ENCODE results near the gene HRH2. TPM values are rescaled to one million over a fixed set of nuclear protein-coding genes. Genes with fewer than 3 reads are reported as not detected.

Gene HRH2
- total and polyA plus RNA-seq, 9 of the 15 experiments (the other 6 are each of a cell fraction or from before 2014, with no cell fraction given): 0.04 TPM; not detected in 8

DNA sequence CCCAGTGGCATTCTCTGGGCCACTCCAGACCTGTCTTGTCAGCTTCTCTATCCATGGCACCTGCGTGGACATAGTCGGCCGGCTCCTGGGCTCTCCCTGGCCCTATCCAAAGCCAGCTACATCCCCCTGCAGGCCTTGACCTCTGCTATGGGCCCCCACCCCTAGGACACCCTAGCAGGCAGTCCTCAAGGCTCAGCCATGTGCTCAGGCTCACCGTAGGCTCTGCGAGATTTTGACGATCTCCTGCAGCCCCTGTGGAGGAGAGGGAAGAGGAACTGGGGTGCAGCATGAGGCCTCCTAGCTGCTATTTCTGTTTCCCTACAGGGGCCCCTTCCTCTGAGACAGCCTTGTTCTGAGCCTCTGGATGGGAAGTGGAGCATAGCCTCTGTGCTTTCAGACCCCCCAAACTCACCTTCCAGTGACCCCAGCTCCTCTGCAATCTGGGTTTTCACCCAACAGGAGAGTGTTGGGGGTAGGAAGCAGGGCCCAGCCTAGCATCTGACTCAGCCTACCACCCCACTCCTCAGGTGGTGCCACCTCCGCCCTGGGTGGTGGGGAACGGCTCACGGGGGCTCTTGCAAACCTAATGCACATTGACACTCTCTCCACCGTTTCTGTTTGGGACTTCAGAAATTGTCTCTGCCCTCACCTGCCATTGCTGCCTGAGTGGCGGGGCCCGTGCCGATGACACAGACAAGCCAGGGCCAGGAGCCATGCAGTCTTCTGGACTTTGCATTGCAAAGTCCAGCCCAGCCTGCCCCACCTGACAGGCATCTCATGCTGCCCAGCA is 36.7 kb downstream of the HRH2 start:
- no peaks in the 10 kb centered on the region for H3K79me2 ChIP-seq (ENCODE audit: control insufficient read depth, insufficient read depth, low read length)
- no peaks in the 10 kb centered on the region for H3K9me3 ChIP-seq (replicated peaks; ENCODE audit: control insufficient read depth, insufficient read depth, low read depth, low read length)
- in situ Hi-C loops (cut with MboI) (loop anchor here (5.0 kb wide), 1 partner anchor 157 kb away; no protein-coding TSS in a partner anchor), intact Hi-C loops (cut with micrococcal nuclease) (no loop called here)
- CTCF ChIA-PET (ENCODE audit: low intra/inter-chr PET ratio): no interaction called here
- ATAC-seq (no peak), DNase-seq (ENCODE audit: extremely low read depth in 1 of 4, low spot score in 3 of 4) (no peak), FAIRE-seq (no peak)
- H3K4me2 ChIP-seq (ENCODE audit: insufficient read depth, low read length): no peak overlapping the region
- peaks cover 5 to 12% of the 10 kb centered on the region in 2 experiments; a peak in 3 of 5 replicates for H3K4me1 ChIP-seq (replicated peaks in 1 of 2; ENCODE audit: control insufficient read depth in 2 of 2, insufficient read depth in 2 of 2, low read length in 2 of 2)
- no peak overlapping the region for H3K9ac ChIP-seq (ENCODE audit: insufficient read depth in 1 of 2, low read depth in 2 of 2, low read length in 2 of 2)
- 11% methylated on average over 13 of the region's 13 CpGs for WGBS (ENCODE audit: insufficient coverage, low coverage, missing lambda C conversion rate)
- H3K27me3 ChIP-seq (ENCODE audit: control insufficient read depth in 2 of 2, insufficient read depth in 2 of 2, low read length in 2 of 2): peaks cover 22 to 50% of the 10 kb centered on the region in 2 experiments
- H2AFZ ChIP-seq (ENCODE audit: low read depth, low read length): no peak overlapping the region
- H4K20me1 ChIP-seq (replicated peaks; ENCODE audit: control insufficient read depth, insufficient read depth, low read length): no peaks in the 10 kb centered on the region
- H3K27ac ChIP-seq (ENCODE audit: extremely low read depth, low read depth, low read length): no peak overlapping the region
- POLR2A ChIA-PET: no interaction called here
- H3K4me3 ChIP-seq: no peak overlapping the region
- no peaks in the 10 kb centered on the region for H3K36me3 ChIP-seq (ENCODE audit: control insufficient read depth, insufficient read depth, low read length)
- peaks cover 3% of the 10 kb centered on the region for H3K9me1 ChIP-seq (ENCODE audit: control insufficient read depth, insufficient read depth, low read length)
- no TSS peak for BruUV-seq (replicated peaks)
- no peak for TF ChIP-seq SUPT5H (IDR thresholded peaks at IDR 0.05)
- TF ChIP-seq ZNF347 (CRISPR knock-in tag; IDR thresholded peaks at IDR 0.05; ENCODE audit: low read depth): no peak
- TF ChIP-seq KAT8 (IDR thresholded peaks at IDR 0.05; ENCODE audit: low read depth): no peak
- no peak for TF ChIP-seq RBM34 (IDR thresholded peaks at IDR 0.05; ENCODE audit: borderline replicate concordance, insufficient read depth, low read length)
- no peak for TF ChIP-seq ERF (CRISPR knock-in tag; IDR thresholded peaks at IDR 0.05)
- no peak for TF ChIP-seq MCM2 (IDR thresholded peaks at IDR 0.05; ENCODE audit: low read depth)
- TF ChIP-seq SNAPC5 (CRISPR knock-in tag; IDR thresholded peaks at IDR 0.05): no peak
- TF ChIP-seq YBX1 (IDR thresholded peaks at IDR 0.05): no peak
- TF ChIP-seq SP2 (IDR thresholded peaks at IDR 0.05; ENCODE audit: extremely low read depth, low read depth, low read length, poor library complexity, severe bottlenecking): no peak
- TF ChIP-seq PRDM10 (IDR thresholded peaks at IDR 0.05; ENCODE audit: partially characterized antibody): no peak
- no peak for TF ChIP-seq MAX (CRISPR knock-in tag; IDR thresholded peaks at IDR 0.05)
- TF ChIP-seq KDM4B (IDR thresholded peaks at IDR 0.05; ENCODE audit: borderline replicate concordance in 2 of 2, low read depth in 1 of 2): no peak
- no peak for TF ChIP-seq EWSR1 (IDR thresholded peaks at IDR 0.05; ENCODE audit: borderline replicate concordance, low read depth, partially characterized antibody)
- no peak for TF ChIP-seq ZNF699 (CRISPR knock-in tag; IDR thresholded peaks at IDR 0.05; ENCODE audit: insufficient replicate concordance)
- no peak for TF ChIP-seq TCF3 (CRISPR knock-in tag; IDR thresholded peaks at IDR 0.05)
- no peak for TF ChIP-seq NFE2L1 (tag; IDR thresholded peaks at IDR 0.05; ENCODE audit: borderline replicate concordance, low read depth)
- TF ChIP-seq, protein P1, sequence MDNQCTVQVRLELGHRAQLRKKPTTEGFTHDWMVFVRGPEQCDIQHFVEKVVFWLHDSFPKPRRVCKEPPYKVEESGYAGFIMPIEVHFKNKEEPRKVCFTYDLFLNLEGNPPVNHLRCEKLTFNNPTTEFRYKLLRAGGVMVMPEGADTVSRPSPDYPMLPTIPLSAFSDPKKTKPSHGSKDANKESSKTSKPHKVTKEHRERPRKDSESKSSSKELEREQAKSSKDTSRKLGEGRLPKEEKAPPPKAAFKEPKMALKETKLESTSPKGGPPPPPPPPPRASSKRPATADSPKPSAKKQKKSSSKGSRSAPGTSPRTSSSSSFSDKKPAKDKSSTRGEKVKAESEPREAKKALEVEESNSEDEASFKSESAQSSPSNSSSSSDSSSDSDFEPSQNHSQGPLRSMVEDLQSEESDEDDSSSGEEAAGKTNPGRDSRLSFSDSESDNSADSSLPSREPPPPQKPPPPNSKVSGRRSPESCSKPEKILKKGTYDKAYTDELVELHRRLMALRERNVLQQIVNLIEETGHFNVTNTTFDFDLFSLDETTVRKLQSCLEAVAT (IDR thresholded peaks at IDR 0.05): no peak
